Nephron (organoid): Measurements from ENCODE around the gene KIF26B.
"Not testable (repeated sequence)": the region's sequence is repeated elsewhere in the genome, so short reads cannot be mapped to it uniquely, and the experiment has no call there.

Experiments used
- H3K27ac Mint-ChIP-seq, 3 experiments: 2 replicates each; pipeline ENCODE4 v1.8.0; 2020; ENCODE audit warnings: mixed read lengths in 3 of 3, mild to moderate bottlenecking in 2 of 3, moderate library complexity in 1 of 3
- H3K27me3 Mint-ChIP-seq: 2 replicates; pipeline ENCODE4 v1.8.0; 2021; ENCODE audit warnings: low read depth, mild to moderate bottlenecking, moderate library complexity, mixed read lengths
- H3K36me3 Mint-ChIP-seq: 2 replicates; pipeline ENCODE4 v1.8.0; 2020; ENCODE audit warnings: low read depth, mixed read lengths
- H3K4me1 Mint-ChIP-seq: 2 replicates; pipeline ENCODE4 v1.8.0; 2020; ENCODE audit warnings: mixed read lengths
- H3K4me3 Mint-ChIP-seq, 3 experiments: 2 replicates each; pipeline ENCODE4 v1.8.0; 2020; ENCODE audit warnings: mild to moderate bottlenecking in 3 of 3, mixed read lengths in 3 of 3, moderate library complexity in 2 of 3
- H3K9me3 Mint-ChIP-seq: 2 replicates; pipeline ENCODE4 v1.8.0; 2020; ENCODE audit warnings: mixed read lengths
- TF ChIP-seq, protein P1 (sequence below), 3 experiments: fragments of 200-600 bp; sonication (generic); IDR thresholded peaks; one replicate each; pipeline ENCODE4 v1.5.0; 2021; ENCODE audit warnings: antibody characterized with exemption in 3 of 3; ENCODE audit not compliant: unreplicated experiment in 3 of 3

KIF26B gene

DNA sequence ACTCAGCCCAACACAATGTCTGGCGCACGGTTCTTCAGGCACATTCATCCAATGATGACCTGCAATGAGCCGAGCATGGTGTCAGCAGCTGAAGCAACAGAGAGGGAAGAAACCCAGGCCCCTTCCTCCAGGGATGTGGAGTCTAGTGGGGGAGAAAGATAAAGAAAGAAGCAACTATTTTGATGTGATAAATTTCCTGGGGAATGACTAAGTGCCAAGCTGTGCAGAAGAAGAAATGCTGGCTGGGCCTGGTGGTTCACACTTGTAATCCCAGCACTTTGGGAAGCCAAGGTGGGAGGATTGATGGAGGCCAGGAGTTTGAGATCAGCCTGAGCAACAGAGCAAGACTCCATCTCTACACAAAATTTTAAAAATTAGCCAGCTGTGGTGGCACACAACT is 561.8 kb downstream of the KIF26B start:
- no peaks in the 10 kb centered on the region for H3K9me3 Mint-ChIP-seq
- no peaks in the 10 kb centered on the region for H3K4me1 Mint-ChIP-seq
- H3K36me3 Mint-ChIP-seq, result no peaks in the 10 kb centered on the region
- H3K27me3 Mint-ChIP-seq, result no peaks in the 10 kb centered on the region
- H3K4me3 Mint-ChIP-seq, result no peak overlapping the region
- no peak overlapping the region for H3K27ac Mint-ChIP-seq
- TF ChIP-seq, protein P1, sequence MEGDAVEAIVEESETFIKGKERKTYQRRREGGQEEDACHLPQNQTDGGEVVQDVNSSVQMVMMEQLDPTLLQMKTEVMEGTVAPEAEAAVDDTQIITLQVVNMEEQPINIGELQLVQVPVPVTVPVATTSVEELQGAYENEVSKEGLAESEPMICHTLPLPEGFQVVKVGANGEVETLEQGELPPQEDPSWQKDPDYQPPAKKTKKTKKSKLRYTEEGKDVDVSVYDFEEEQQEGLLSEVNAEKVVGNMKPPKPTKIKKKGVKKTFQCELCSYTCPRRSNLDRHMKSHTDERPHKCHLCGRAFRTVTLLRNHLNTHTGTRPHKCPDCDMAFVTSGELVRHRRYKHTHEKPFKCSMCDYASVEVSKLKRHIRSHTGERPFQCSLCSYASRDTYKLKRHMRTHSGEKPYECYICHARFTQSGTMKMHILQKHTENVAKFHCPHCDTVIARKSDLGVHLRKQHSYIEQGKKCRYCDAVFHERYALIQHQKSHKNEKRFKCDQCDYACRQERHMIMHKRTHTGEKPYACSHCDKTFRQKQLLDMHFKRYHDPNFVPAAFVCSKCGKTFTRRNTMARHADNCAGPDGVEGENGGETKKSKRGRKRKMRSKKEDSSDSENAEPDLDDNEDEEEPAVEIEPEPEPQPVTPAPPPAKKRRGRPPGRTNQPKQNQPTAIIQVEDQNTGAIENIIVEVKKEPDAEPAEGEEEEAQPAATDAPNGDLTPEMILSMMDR (IDR thresholded peaks at IDR 0.05; ENCODE audit: unreplicated experiment in 3 of 3), result no peak

DNA sequence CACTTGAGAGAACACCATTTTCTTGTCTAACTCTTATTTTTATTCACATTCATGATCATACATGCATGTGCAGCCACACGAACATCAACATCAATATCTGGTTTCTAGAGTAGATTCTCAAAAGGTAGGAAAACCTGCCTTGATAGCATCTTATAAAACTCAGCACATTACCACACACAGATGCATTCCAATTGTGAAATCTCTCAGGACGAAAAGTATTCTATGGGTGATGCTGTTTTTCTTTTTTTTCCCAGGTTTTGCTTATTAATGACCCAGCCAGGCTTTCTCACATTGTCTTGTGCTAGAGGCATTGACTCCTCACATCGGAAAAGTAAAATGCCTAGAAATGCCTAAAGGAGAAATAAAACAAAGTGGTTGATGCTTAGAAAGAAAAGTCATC is 562.8 kb downstream of the KIF26B start:
- TF ChIP-seq, protein P1 (IDR thresholded peaks at IDR 0.05; ENCODE audit: unreplicated experiment in 3 of 3), result no peak
- H3K4me1 Mint-ChIP-seq, result no peaks in the 10 kb centered on the region
- no peaks in the 10 kb centered on the region for H3K27me3 Mint-ChIP-seq
- H3K4me3 Mint-ChIP-seq, result no peak overlapping the region
- H3K36me3 Mint-ChIP-seq, result no peaks in the 10 kb centered on the region
- H3K9me3 Mint-ChIP-seq, result no peaks in the 10 kb centered on the region
- no peak overlapping the region for H3K27ac Mint-ChIP-seq

DNA sequence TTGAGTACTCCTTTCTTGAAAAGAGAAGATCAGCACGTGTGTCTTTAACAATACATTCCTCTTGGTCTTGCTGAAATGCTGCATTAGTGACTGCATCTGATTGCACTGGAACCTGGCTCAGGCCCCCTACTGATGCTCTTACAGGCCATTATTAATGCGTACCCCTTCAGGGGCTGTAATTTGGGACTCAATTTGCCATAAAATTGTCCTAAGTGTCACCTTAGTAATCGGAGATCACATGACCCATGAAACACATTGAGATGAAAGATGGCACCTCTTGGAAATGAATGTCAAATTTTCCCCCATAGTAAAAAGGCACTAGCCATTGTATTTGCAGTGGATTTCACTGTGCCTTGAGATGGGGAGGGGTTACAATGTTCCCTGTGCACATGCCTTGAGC is 563.3 kb downstream of the KIF26B start:
- Mint-ChIP-seq H3K9me3 (peaks cover under 1% of the 10 kb centered on the region), H3K27me3 (no peaks in the 10 kb centered on the region), H3K36me3 (no peaks in the 10 kb centered on the region), H3K4me1 (no peaks in the 10 kb centered on the region), H3K27ac (no peak overlapping the region), H3K4me3 (no peak overlapping the region)
- TF ChIP-seq, protein P1 (IDR thresholded peaks at IDR 0.05; ENCODE audit: unreplicated experiment in 3 of 3), result no peak

DNA sequence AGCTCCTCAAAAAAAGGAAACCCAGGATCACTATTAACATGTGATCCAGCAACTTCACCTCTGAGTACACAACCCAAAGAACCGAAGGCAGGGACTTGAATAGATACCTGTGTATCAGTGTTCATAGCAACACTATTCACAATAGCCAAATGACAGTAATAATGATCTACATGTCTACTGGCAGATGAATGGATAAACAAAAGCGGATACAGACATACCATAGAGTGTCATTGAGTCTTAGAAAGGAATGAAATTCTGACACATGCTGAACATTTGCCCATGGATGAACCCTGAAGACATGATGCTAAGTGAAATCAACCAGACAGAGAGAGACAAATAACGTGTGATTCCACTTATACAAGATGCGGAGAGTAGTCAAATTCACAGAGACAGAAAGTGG is 564.2 kb downstream of the KIF26B start:
- Mint-ChIP-seq H3K4me1 (no peaks in the 10 kb centered on the region), H3K36me3 (no peaks in the 10 kb centered on the region), H3K27ac (no peak overlapping the region), H3K9me3 (peaks cover 3% of the 10 kb centered on the region), H3K4me3 (no peak overlapping the region), H3K27me3 (no peaks in the 10 kb centered on the region)
- TF ChIP-seq, protein P1 (IDR thresholded peaks at IDR 0.05; ENCODE audit: unreplicated experiment in 3 of 3), result no peak

DNA sequence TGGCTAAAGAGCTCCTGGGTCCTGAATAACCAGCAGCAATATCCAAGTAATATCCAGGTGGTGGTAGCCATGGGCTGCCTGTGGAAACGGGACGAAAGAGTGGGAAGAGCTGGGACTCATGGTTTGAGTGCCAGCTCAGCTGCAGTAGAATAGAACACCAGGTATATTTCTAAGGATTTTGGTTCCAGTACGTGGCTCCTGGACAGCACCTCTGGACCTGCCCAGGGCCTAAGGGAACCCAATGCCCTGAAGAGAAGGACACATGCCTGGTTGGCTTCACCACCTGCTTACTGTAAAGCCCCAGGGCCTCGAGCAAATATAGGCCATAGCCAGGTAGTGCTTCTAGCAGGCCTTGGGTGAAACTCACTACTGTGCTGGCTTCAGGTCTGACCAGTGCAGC is 566.7 kb downstream of the KIF26B start:
- Mint-ChIP-seq H3K27me3 (no peaks in the 10 kb centered on the region), H3K4me1 (no peaks in the 10 kb centered on the region), H3K4me3 (no peak overlapping the region)

DNA sequence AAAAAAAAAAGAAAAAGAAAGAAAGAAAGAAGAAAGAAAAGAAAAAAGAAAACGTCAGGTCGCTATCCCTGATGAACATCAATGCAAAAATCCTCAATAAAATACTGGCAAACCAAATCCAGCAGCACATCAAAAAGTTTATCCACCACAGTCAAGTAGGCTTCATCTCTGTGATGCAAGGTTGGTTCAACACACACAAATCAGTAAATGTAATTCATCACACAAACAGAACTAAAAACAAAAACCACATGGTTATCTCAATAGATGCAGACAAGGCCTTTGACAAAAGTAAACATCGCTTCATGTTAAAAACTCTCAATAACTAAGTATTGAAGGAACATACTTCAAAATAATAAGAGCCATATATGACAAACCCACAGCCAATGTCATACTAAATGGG is 573.2 kb downstream of the KIF26B start:
- peaks cover 80% of the 10 kb centered on the region for H3K9me3 Mint-ChIP-seq

More for the DNA sequence above, 566.7 kb downstream of the KIF26B start:
- TF ChIP-seq, protein P1 (IDR thresholded peaks at IDR 0.05; ENCODE audit: unreplicated experiment in 3 of 3), result no peak
- Mint-ChIP-seq H3K9me3 (peaks cover 22% of the 10 kb centered on the region), H3K36me3 (peaks cover 7% of the 10 kb centered on the region), H3K27ac (no peak overlapping the region)

More for the DNA sequence above, 573.2 kb downstream of the KIF26B start:
- not testable (repeated sequence) for H3K27me3 Mint-ChIP-seq, H3K4me3 Mint-ChIP-seq, H3K27ac Mint-ChIP-seq, H3K4me1 Mint-ChIP-seq
- H3K36me3 Mint-ChIP-seq, result peaks cover 33% of the 10 kb centered on the region
